Lung (tissue), 12 donors: Measurements from ENCODE around the gene AFP. TPM values are rescaled to one million over a fixed set of nuclear protein-coding genes. Genes with fewer than 3 reads are reported as not detected.

ENCODE experiments used
- ATAC-seq: fragments of 200-7000 bp; cut with Tn5 transposase; one replicate; pipeline ENCODE4 v1.9.1; 2020; ENCODE audit warnings: moderate number of reproducible peaks; ENCODE audit not compliant: insufficient read depth, low FRiP score
- DNase-seq, 3 donors: peaks; one replicate each; pipeline ENCODE4 v3.0.0-alpha.2; 2013 to 2017
- H3K27ac ChIP-seq, 2 donors: one replicate each; pipeline ENCODE4 v1.5.1; 2013; ENCODE audit warnings: mild to moderate bottlenecking in 2 of 2, moderate library complexity in 2 of 2, control low read depth in 1 of 2, inconsistent platforms in 1 of 2, low read depth in 1 of 2, low read length in 1 of 2
- H3K27me3 ChIP-seq, 3 donors: one replicate each; pipeline ENCODE4 v1.5.1; 2013; ENCODE audit warnings: low read length in 2 of 3; ENCODE audit not compliant: control insufficient read depth in 3 of 3, insufficient read depth in 3 of 3
- H3K36me3 ChIP-seq, 4 donors: one replicate each; pipeline ENCODE4 v1.5.1; 2013; ENCODE audit warnings: low read length in 4 of 4, mild to moderate bottlenecking in 1 of 4, moderate library complexity in 1 of 4; ENCODE audit not compliant: control insufficient read depth in 4 of 4, insufficient read depth in 4 of 4
- H3K4me1 ChIP-seq, 5 donors: one replicate each; pipeline ENCODE4 v1.5.1; 2013; ENCODE audit warnings: low read length in 5 of 5, mild to moderate bottlenecking in 2 of 5, moderate library complexity in 1 of 5; ENCODE audit not compliant: control insufficient read depth in 5 of 5, insufficient read depth in 5 of 5
- H3K4me3 ChIP-seq: one replicate; pipeline ENCODE4 v1.5.1; 2013; ENCODE audit warnings: mild to moderate bottlenecking, control low read depth, moderate library complexity
- H3K9ac ChIP-seq, 2 donors: one replicate each; pipeline ENCODE4 v1.5.1; 2013; ENCODE audit warnings: low read length in 2 of 2, control low read depth in 1 of 2; ENCODE audit not compliant: insufficient read depth in 1 of 2
- H3K9me3 ChIP-seq, 4 donors: one replicate each; pipeline ENCODE4 v1.5.1; 2013; ENCODE audit warnings: low read length in 3 of 4, mild to moderate bottlenecking in 1 of 4, moderate library complexity in 1 of 4; ENCODE audit not compliant: control insufficient read depth in 4 of 4, insufficient read depth in 3 of 4
- WGBS, 2 donors: extraction: QIAGEN DNeasy Blood & Tissue Kit; methylation state at CpG; one replicate each; pipeline ENCODE4 v1.1.7; 2013; 5-methylcytosine and 5-hydroxymethylcytosine counted together
- polyA plus RNA-seq, 2 donors: library from polyadenylated mRNA; stranded (reverse); fragments of 200-250 nt; gene quantifications; one replicate each; pipeline ENCODE4 v1.2.1, GENCODE V29; 2013
- total RNA-seq, 2 donors: library from RNA; depleted of rRNA in 1 of 2; stranded (reverse); fragments of >200 nt in 1 of 2; gene quantifications; one replicate each; pipeline ENCODE4 v1.2.1, GENCODE V29; 2014 to 2021
- TF ChIP-seq, protein P1 (sequence below): IDR thresholded peaks from 2 replicates; pipeline ENCODE4 v1.5.1; 2012; ENCODE audit warnings: mild to moderate bottlenecking; ENCODE audit errors: control extremely low read depth, extremely low read depth
- donor health status: control.
- donor health status: control.
- donor health status: Bipolar disorder and iron deficiency.
- donor health status: healthy.
- donor health status: DM: yes; HTN: yes; CAD: no.

Gene AFP
- total and polyA plus RNA-seq, 4 donors = 0.11 to 1.3 TPM; not detected in 2

GRCh38 chr4:73432169-73433000 lies 3.6 kb upstream of the AFP start:
- TF ChIP-seq, protein P1, sequence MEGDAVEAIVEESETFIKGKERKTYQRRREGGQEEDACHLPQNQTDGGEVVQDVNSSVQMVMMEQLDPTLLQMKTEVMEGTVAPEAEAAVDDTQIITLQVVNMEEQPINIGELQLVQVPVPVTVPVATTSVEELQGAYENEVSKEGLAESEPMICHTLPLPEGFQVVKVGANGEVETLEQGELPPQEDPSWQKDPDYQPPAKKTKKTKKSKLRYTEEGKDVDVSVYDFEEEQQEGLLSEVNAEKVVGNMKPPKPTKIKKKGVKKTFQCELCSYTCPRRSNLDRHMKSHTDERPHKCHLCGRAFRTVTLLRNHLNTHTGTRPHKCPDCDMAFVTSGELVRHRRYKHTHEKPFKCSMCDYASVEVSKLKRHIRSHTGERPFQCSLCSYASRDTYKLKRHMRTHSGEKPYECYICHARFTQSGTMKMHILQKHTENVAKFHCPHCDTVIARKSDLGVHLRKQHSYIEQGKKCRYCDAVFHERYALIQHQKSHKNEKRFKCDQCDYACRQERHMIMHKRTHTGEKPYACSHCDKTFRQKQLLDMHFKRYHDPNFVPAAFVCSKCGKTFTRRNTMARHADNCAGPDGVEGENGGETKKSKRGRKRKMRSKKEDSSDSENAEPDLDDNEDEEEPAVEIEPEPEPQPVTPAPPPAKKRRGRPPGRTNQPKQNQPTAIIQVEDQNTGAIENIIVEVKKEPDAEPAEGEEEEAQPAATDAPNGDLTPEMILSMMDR = no peak
- no peak for ATAC-seq

DNA sequence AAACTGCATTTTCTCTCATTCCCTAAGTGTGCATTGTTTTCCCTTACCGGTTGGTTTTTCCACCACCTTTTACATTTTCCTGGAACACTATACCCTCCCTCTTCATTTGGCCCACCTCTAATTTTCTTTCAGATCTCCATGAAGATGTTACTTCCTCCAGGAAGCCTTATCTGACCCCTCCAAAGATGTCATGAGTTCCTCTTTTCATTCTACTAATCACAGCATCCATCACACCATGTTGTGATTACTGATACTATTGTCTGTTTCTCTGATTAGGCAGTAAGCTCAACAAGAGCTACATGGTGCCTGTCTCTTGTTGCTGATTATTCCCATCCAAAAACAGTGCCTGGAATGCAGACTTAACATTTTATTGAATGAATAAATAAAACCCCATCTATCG lies 2.9 kb upstream of the AFP start:
- TF ChIP-seq, protein P1 = no peak
- H3K4me1 ChIP-seq = peaks cover 0 to 20% (median 0%) of the 10 kb centered on the region in 5 donors
- DNase-seq = no peak
- H3K27me3 ChIP-seq = no peaks in the 10 kb centered on the region
- H3K36me3 ChIP-seq = no peaks in the 10 kb centered on the region
- no peak overlapping the region for H3K27ac ChIP-seq
- no peak overlapping the region for H3K9ac ChIP-seq
- no peak overlapping the region for H3K4me3 ChIP-seq
- no peaks in the 10 kb centered on the region for H3K9me3 ChIP-seq
- ATAC-seq = no peak
- 66 to 68% methylated on average over 2 of the region's 2 CpGs for WGBS, 2 donors

More at GRCh38 chr4:73432169-73433000, 3.6 kb upstream of the AFP start:
- H3K27me3 ChIP-seq = no peaks in the 10 kb centered on the region
- WGBS, 2 donors = 60 to 82% methylated on average over 5 of the region's 5 CpGs
- DNase-seq = peak in 1 of 3 donors; percentile 14
- peaks cover 0 to 21% (median 0%) of the 10 kb centered on the region in 5 donors for H3K4me1 ChIP-seq
- no peak overlapping the region for H3K9ac ChIP-seq
- H3K9me3 ChIP-seq = no peaks in the 10 kb centered on the region
- no peak overlapping the region for H3K4me3 ChIP-seq
- H3K27ac ChIP-seq = no peak overlapping the region
- no peaks in the 10 kb centered on the region for H3K36me3 ChIP-seq

DNA sequence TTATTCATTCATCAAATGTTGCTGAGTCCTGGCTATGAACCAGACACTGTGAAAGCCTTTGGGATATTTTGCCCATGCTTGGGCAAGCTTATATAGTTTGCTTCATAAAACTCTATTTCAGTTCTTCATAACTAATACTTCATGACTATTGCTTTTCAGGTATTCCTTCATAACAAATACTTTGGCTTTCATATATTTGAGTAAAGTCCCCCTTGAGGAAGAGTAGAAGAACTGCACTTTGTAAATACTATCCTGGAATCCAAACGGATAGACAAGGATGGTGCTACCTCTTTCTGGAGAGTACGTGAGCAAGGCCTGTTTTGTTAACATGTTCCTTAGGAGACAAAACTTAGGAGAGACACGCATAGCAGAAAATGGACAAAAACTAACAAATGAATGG lies 1.7 kb upstream of the AFP start:
- Histone ChIP-seq H3K9me3 (no peaks in the 10 kb centered on the region), H3K27me3 (no peaks in the 10 kb centered on the region), H3K27ac (no peak overlapping the region), H3K9ac (no peak overlapping the region), H3K4me1 (peaks cover 0 to 11% (median 0%) of the 10 kb centered on the region in 5 donors), H3K36me3 (no peaks in the 10 kb centered on the region), H3K4me3 (no peak overlapping the region)
- DNase-seq (no peak), ATAC-seq (no peak)
- TF ChIP-seq, protein P1 = no peak
- 49 to 55% methylated on average over 3 of the region's 3 CpGs for WGBS, 2 donors
